GM19395 (cell line): ENCODE measurements around the gene MYMX.

ENCODE experiments used
- ATAC-seq: cut with Tn5 transposase; IDR thresholded peaks from one replicate; pipeline ENCODE4 v1.9.1; 2021; ENCODE audit warnings: mild to moderate bottlenecking, moderate library complexity; ENCODE audit not compliant: unreplicated experiment

MYMX gene

GRCh38 chr6:44262467-44263353, 46.0 kb downstream of the MYMX start:
- no peak for ATAC-seq

- ATAC-seq = no peak
These were observed 46.8 kb downstream of the MYMX start for GRCh38 chr6:44263354-44264100.

GRCh38 chr6:44264154-44265006, 47.7 kb downstream of the MYMX start:
- ATAC-seq = peak; percentile 32

GRCh38 chr6:44265007-44265721, 48.4 kb downstream of the MYMX start, which contains the start of gene NFKBIE:
NFKBIE (minus strand) TSS chr6:44265551; CDS start chr6:44265346, 205 bp downstream.
- peak; percentile 42 for ATAC-seq

GRCh38 chr6:44265722-44266233, 49.1 kb downstream of the MYMX start:
- ATAC-seq = no peak

- peak; percentile 40 for ATAC-seq
These were observed 49.6 kb downstream of the MYMX start for GRCh38 chr6:44266347-44266746.

GRCh38 chr6:44267252-44267651, 50.5 kb downstream of the MYMX start:
- no peak for ATAC-seq
